H1 (cell line): ENCODE results near the gene CPEB3. TPM values are rescaled to one million over a fixed set of nuclear protein-coding genes. Genes with fewer than 3 reads are reported as not detected.

Experiments used
- CTCF ChIA-PET: fragments of 300-600 bp; sonication (Branson Sonifier 250); formaldehyde crosslinking; loops from one replicate; lab custom pipeline; 2021; ENCODE audit not compliant: partially characterized antibody; lab: Charles Lee
- POLR2A ChIA-PET: fragments of 300-600 bp; sonication (Branson Sonifier 250); formaldehyde crosslinking; loops from one replicate; lab custom pipeline; 2021; ENCODE audit warnings: inconsistent platforms; ENCODE audit not compliant: partially characterized antibody; lab: Charles Lee
- DNase-seq, 2 experiments: peaks; one replicate each; pipeline versions ENCODE4 v3.0.0 to v3.0.0-alpha.2; 2010 to 2022; ENCODE audit warnings: low spot score in 2 of 2, low read depth in 1 of 2, mixed read lengths in 1 of 2
- FAIRE-seq: peaks from 2 replicates; lab custom pipeline; 2011; peaks lifted over from hg19 to GRCh38; lab: Jason Lieb, UNC
- H2AFZ ChIP-seq: 2 replicates; pipeline ENCODE4 v1.8.1; 2012; ENCODE audit warnings: low read length, inconsistent platforms
- H2AK5ac ChIP-seq: 2 replicates; pipeline ENCODE4 v1.6.1; 2013; ENCODE audit warnings: low read depth, low read length
- H2BK120ac ChIP-seq: replicated peaks from 2 replicates; pipeline ENCODE3; 2013; ENCODE audit warnings: low read depth, low read length, inconsistent platforms
- H2BK12ac ChIP-seq: 2 replicates; pipeline ENCODE4 v1.6.1; 2013; ENCODE audit warnings: low read depth, low read length
- H2BK15ac ChIP-seq: 2 replicates; pipeline ENCODE4 v1.6.1; 2013; ENCODE audit warnings: low read length
- H2BK20ac ChIP-seq: 2 replicates; pipeline ENCODE4 v1.6.1; 2013; ENCODE audit warnings: low read length
- H2BK5ac ChIP-seq: 2 replicates; pipeline ENCODE4 v1.6.1; 2013; ENCODE audit warnings: low read depth, low read length
- H3K14ac ChIP-seq: 2 replicates; pipeline ENCODE4 v1.6.1; 2013; ENCODE audit warnings: inconsistent platforms; ENCODE audit not compliant: insufficient read length
- H3K18ac ChIP-seq: 2 replicates; pipeline ENCODE4 v1.6.1; 2013; ENCODE audit warnings: low read length; ENCODE audit errors: extremely low read depth
- H3K23ac ChIP-seq: 2 replicates; pipeline ENCODE4 v1.6.1; 2013; ENCODE audit warnings: inconsistent platforms; ENCODE audit not compliant: insufficient read length
- H3K23me2 ChIP-seq: 2 replicates; pipeline ENCODE4 v1.6.1; 2013; ENCODE audit warnings: low read depth, low read length
- H3K27ac ChIP-seq: 2 replicates; pipeline ENCODE4 v1.6.1; 2011; ENCODE audit warnings: low read depth, low read length, inconsistent platforms
- H3K27me3 ChIP-seq, 4 experiments: replicated peaks in 1 of 4; 1 replicate in 1 of 4; 2 replicates in 3 of 4; pipeline versions ENCODE4 v1.6.1 to v1.8.1; 2011 to 2013; ENCODE audit warnings: low read length in 3 of 4, mild to moderate bottlenecking in 3 of 4, inconsistent platforms in 2 of 4, mixed read lengths in 2 of 4, moderate library complexity in 1 of 4; ENCODE audit not compliant: control insufficient read depth in 3 of 4, insufficient read depth in 3 of 4; ENCODE audit errors: extremely low read depth in 1 of 4
- H3K36me3 ChIP-seq, 4 experiments: 2 replicates each; pipeline versions ENCODE4 v1.6.1 to v1.8.1; 2011 to 2013; ENCODE audit warnings: mild to moderate bottlenecking in 4 of 4, low read length in 3 of 4, moderate library complexity in 2 of 4, control low read depth in 1 of 4, inconsistent platforms in 1 of 4; ENCODE audit not compliant: insufficient read depth in 4 of 4, control insufficient read depth in 2 of 4
- H3K4ac ChIP-seq: replicated peaks from 2 replicates; pipeline ENCODE3; 2013; ENCODE audit warnings: low read length, low read depth, mixed read lengths, inconsistent platforms; ENCODE audit not compliant: insufficient read length
- H3K4me1 ChIP-seq, 4 experiments: replicated peaks in 1 of 4; 1 replicate in 1 of 4; 2 replicates in 3 of 4; pipeline versions ENCODE4 v1.6.1 to v1.8.1; 2011 to 2013; ENCODE audit warnings: low read length in 3 of 4, inconsistent platforms in 2 of 4, mixed read lengths in 1 of 4; ENCODE audit not compliant: insufficient read depth in 4 of 4, control insufficient read depth in 3 of 4
- H3K4me2 ChIP-seq, 2 experiments: 2 replicates each; pipeline versions ENCODE4 v1.6.1 to v1.8.1; 2011 to 2013; ENCODE audit warnings: low read depth in 2 of 2, low read length in 2 of 2, control low read depth in 1 of 2, inconsistent platforms in 1 of 2, mild to moderate bottlenecking in 1 of 2; ENCODE audit not compliant: insufficient read depth in 1 of 2
- H3K4me3 ChIP-seq, 4 experiments: fragments of 200-600, 300-600 bp in 1 of 4; sonication (generic), shearing (Covaris generic), sonication (Bioruptor Twin) in 1 of 4; 2 replicates each; pipeline versions ENCODE4 v1.5.1 to v1.8.1; 2011 to 2016; ENCODE audit warnings: low read length in 4 of 4, low read depth in 3 of 4, control low read depth in 2 of 4, inconsistent platforms in 2 of 4, mild to moderate bottlenecking in 2 of 4, mixed read lengths in 1 of 4, moderate library complexity in 1 of 4; ENCODE audit not compliant: insufficient read depth in 2 of 4; ENCODE audit errors: extremely low read depth in 1 of 4
- H3K56ac ChIP-seq: replicated peaks from 2 replicates; pipeline ENCODE3; 2013; ENCODE audit warnings: low read depth, mild to moderate bottlenecking, mixed read lengths, low read length, inconsistent platforms; ENCODE audit not compliant: insufficient read length
- H3K79me1 ChIP-seq: 2 replicates; pipeline ENCODE4 v1.6.1; 2013; ENCODE audit warnings: low read depth, low read length, control low read depth
- H3K79me2 ChIP-seq, 2 experiments: 2 replicates each; pipeline versions ENCODE4 v1.6.1 to v1.8.1; 2012 to 2013; ENCODE audit warnings: low read length in 2 of 2, mild to moderate bottlenecking in 2 of 2, inconsistent platforms in 1 of 2; ENCODE audit not compliant: insufficient read depth in 2 of 2, control insufficient read depth in 1 of 2
- H3K9ac ChIP-seq, 4 experiments: replicated peaks in 1 of 4; 1 replicate in 1 of 4; 2 replicates in 3 of 4; pipeline versions ENCODE4 v1.6.1 to v1.8.1; 2011 to 2013; ENCODE audit warnings: low read depth in 3 of 4, low read length in 3 of 4, control low read depth in 2 of 4, mild to moderate bottlenecking in 2 of 4, moderate library complexity in 2 of 4, inconsistent platforms in 1 of 4; ENCODE audit errors: extremely low read depth in 1 of 4
- H3K9me3 ChIP-seq, 2 experiments: 2 replicates each; pipeline versions ENCODE4 v1.6.1 to v1.8.1; 2012 to 2013; ENCODE audit warnings: mild to moderate bottlenecking in 2 of 2, moderate library complexity in 2 of 2, control low read depth in 1 of 2, inconsistent platforms in 1 of 2, low read depth in 1 of 2, low read length in 1 of 2, mixed read lengths in 1 of 2; ENCODE audit not compliant: insufficient read depth in 2 of 2
- H4K20me1 ChIP-seq, 2 experiments: replicated peaks in 1 of 2; 2 replicates each; pipeline versions ENCODE3 to v1.8.1; 2011 to 2013; ENCODE audit warnings: inconsistent platforms in 2 of 2, low read length in 2 of 2, mild to moderate bottlenecking in 1 of 2; ENCODE audit not compliant: insufficient read depth in 2 of 2, control insufficient read depth in 1 of 2
- H4K5ac ChIP-seq: 2 replicates; pipeline ENCODE4 v1.6.1; 2013; ENCODE audit warnings: low read length, low read depth, mixed read lengths, inconsistent platforms; ENCODE audit not compliant: insufficient read length
- H4K8ac ChIP-seq: 2 replicates; pipeline ENCODE4 v1.8.0; 2013; ENCODE audit warnings: mild to moderate bottlenecking, moderate library complexity, low read length, inconsistent platforms; ENCODE audit not compliant: insufficient read depth; ENCODE audit errors: extremely low read depth
- H4K91ac ChIP-seq: replicated peaks from 2 replicates; pipeline ENCODE3; 2013; ENCODE audit warnings: low read length, mixed read lengths, inconsistent platforms; ENCODE audit not compliant: insufficient read length
- ATF3 ChIP-seq: IDR thresholded peaks from 2 replicates; pipeline ENCODE4 v1.6.1; 2011; ENCODE audit warnings: low read depth, mild to moderate bottlenecking, low read length; ENCODE audit not compliant: insufficient read depth
- KDM5A ChIP-seq: fragments of 200-600 bp; IDR thresholded peaks from 2 replicates; pipeline ENCODE4 v1.7.1; 2012; ENCODE audit warnings: mild to moderate bottlenecking, low read length, inconsistent platforms, mixed read lengths
- NRF1 ChIP-seq: IDR thresholded peaks from 2 replicates; pipeline ENCODE4 v1.6.1; 2011; ENCODE audit warnings: mild to moderate bottlenecking, low read depth, low read length, improper control_type of control experiment
- POLR2AphosphoS5 ChIP-seq: IDR thresholded peaks from 2 replicates; pipeline ENCODE4 v1.6.1; 2011; ENCODE audit warnings: low read depth, low read length
- SP2 ChIP-seq: IDR thresholded peaks from 2 replicates; pipeline ENCODE4 v1.6.1; 2012; ENCODE audit warnings: mild to moderate bottlenecking, low read length, inconsistent platforms
- SP4 ChIP-seq: IDR thresholded peaks from 2 replicates; pipeline ENCODE4 v1.6.1; 2012; ENCODE audit warnings: low read length, inconsistent platforms
- TBP ChIP-seq: IDR thresholded peaks from 2 replicates; pipeline ENCODE4 v1.6.1; 2011; ENCODE audit warnings: low read depth, low read length, improper control_type of control experiment
- TCF12 ChIP-seq: IDR thresholded peaks from 2 replicates; pipeline ENCODE4 v1.6.1; 2011; ENCODE audit warnings: low read depth, mild to moderate bottlenecking, low read length
- YY1 ChIP-seq: IDR thresholded peaks from 2 replicates; pipeline ENCODE4 v1.6.1; 2011; ENCODE audit warnings: low read depth, mild to moderate bottlenecking, low read length
- WGBS, 2 experiments: shearing (Covaris generic) in 1 of 2; methylation state at CpG; one replicate each; pipeline versions ENCODE4 v1.1.6 to v1.1.7; 2013 to 2015; ENCODE audit warnings: low lambda C conversion rate in 2 of 2, mixed read lengths in 2 of 2, inconsistent platforms in 1 of 2, low coverage in 1 of 2, missing lambda C conversion rate in 1 of 2; ENCODE audit not compliant: insufficient replicate concordance in 2 of 2, insufficient coverage in 1 of 2, insufficient read length in 1 of 2; ENCODE audit errors: extremely low coverage in 1 of 2, missing lambda C conversion rate in 1 of 2; 5-methylcytosine and 5-hydroxymethylcytosine counted together
- polyA plus RNA-seq, 7 experiments: library from polyadenylated mRNA; depleted of rRNA in 3 of 7; stranded (reverse) in 5 of 7; unstranded in 2 of 7; fragments of >200 nt in 5 of 7; fragments of 200-250 nt in 2 of 7; gene quantifications; 1 replicate in 5 of 7; 2 replicates in 1 of 7; 4 replicates in 1 of 7; pipeline versions ENCODE4 v1.2.1 to v1.2.3, GENCODE V29; 2011 to 2013; ENCODE audit warnings: missing spikeins in 2 of 7, mixed read lengths in 2 of 7
- total RNA-seq: library from RNA; stranded (reverse); fragmentation: NEBNext Ultra II Directional; extraction: Animal tissue kit (Norgen Biotek cat#: 25700); gene quantifications from 2 replicates; pipeline ENCODE4 v1.2.1, GENCODE V29; 2021

CPEB3 gene
- total and polyA plus RNA-seq, 2 of the 8 experiments (the other 6 are each of a cell fraction or from before 2014, with no cell fraction given), result 0.39 to 1.7 TPM

GRCh38 chr10:92062273-92062672 is 228.6 kb downstream of the CPEB3 start:
- Histone ChIP-seq H3K9me3 (no peaks in the 10 kb centered on the region), H3K27ac (no peak overlapping the region), H3K14ac (no peak overlapping the region), H4K20me1 (no peaks in the 10 kb centered on the region), H3K4me3 (no peak overlapping the region), H2BK15ac (no peak overlapping the region), H2AFZ (no peak overlapping the region), H3K4me2 (no peak overlapping the region), H3K36me3 (no peaks in the 10 kb centered on the region; a peak in 1 of 8 replicates), H2AK5ac (no peak overlapping the region), H4K91ac (no peak overlapping the region), H4K5ac (no peak overlapping the region), H2BK12ac (no peak overlapping the region), H3K23ac (no peak overlapping the region), H3K4ac (no peak overlapping the region), H3K79me1 (no peaks in the 10 kb centered on the region), H3K9ac (no peak overlapping the region), H3K27me3 (no peaks in the 10 kb centered on the region), H2BK5ac (no peak overlapping the region), H4K8ac (no peak overlapping the region), H3K79me2 (no peaks in the 10 kb centered on the region), H3K23me2 (no peaks in the 10 kb centered on the region), H2BK120ac (no peak overlapping the region), H3K56ac (no peak overlapping the region), H3K18ac (no peak overlapping the region), H2BK20ac (no peak overlapping the region), H3K4me1 (no peaks in the 10 kb centered on the region)
- DNase-seq (no peak), FAIRE-seq (no peak)
- ChIA-PET CTCF (interaction anchor here (0.6 to 1.3 kb wide), 6 partner anchors 13 to 139 kb away, joined by 3 to 4 read pairs (median 3); partner anchors contain the start of gene BTAF1), POLR2A (no interaction called here)
- whole genome bisulfite sequencing, 2 experiments, result 100% methylated on average over 1 of the region's 1 CpG; no CpG with 5 or more reads in 1 of the 2 experiments
- no peak for TF ChIP-seq KDM5A
- no peak for TF ChIP-seq NRF1
- no peak for TF ChIP-seq YY1
- no peak for TF ChIP-seq TCF12
- TF ChIP-seq POLR2AphosphoS5, result no peak
- no peak for TF ChIP-seq SP2
- no peak for TF ChIP-seq TBP
- no peak for TF ChIP-seq ATF3
- no peak for TF ChIP-seq SP4
